Coronary artery (tissue), 2 donors: Measurements from ENCODE around the gene TLR4.

ENCODE experiments used
- DNase-seq: peaks from one replicate; pipeline ENCODE4 v3.0.0-alpha.2; 2017; ENCODE audit warnings: low spot score
- H3K27ac ChIP-seq, 2 donors: fragments of 200-600 bp; sonication (generic); one replicate each; pipeline ENCODE4 v1.5.1; 2016 to 2019
- H3K4me3 ChIP-seq: fragments of 200-600 bp; sonication (generic); 2 replicates; pipeline ENCODE4 v1.5.1; 2016; ENCODE audit warnings: mild to moderate bottlenecking, moderate library complexity
- TF ChIP-seq, protein P1 (sequence below): fragments of 200-600 bp; sonication (generic); IDR thresholded peaks from one replicate; pipeline ENCODE4 v1.5.1; 2019; ENCODE audit warnings: antibody characterized with exemption

TLR4 gene

DNA sequence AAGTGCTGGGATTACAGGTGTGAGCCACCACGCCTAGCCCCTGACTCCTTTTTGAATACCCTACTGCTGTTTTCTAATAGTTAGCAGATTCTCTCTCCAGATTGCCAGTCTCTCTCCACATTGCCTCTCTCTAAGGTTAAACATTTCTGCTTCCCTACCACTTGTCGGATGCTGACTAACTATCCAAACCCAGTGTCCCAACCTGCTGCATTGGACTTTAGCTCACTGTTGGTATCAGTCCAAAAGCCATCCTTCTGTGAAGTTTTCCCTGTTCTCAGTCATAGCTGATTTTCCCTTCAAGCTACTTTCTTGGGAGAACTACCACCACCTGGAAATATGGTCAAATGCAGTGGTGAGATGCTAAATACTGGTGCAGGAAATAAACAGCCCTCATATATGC is 48.7 kb downstream of the TLR4 start:
- TF ChIP-seq, protein P1, sequence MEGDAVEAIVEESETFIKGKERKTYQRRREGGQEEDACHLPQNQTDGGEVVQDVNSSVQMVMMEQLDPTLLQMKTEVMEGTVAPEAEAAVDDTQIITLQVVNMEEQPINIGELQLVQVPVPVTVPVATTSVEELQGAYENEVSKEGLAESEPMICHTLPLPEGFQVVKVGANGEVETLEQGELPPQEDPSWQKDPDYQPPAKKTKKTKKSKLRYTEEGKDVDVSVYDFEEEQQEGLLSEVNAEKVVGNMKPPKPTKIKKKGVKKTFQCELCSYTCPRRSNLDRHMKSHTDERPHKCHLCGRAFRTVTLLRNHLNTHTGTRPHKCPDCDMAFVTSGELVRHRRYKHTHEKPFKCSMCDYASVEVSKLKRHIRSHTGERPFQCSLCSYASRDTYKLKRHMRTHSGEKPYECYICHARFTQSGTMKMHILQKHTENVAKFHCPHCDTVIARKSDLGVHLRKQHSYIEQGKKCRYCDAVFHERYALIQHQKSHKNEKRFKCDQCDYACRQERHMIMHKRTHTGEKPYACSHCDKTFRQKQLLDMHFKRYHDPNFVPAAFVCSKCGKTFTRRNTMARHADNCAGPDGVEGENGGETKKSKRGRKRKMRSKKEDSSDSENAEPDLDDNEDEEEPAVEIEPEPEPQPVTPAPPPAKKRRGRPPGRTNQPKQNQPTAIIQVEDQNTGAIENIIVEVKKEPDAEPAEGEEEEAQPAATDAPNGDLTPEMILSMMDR: no peak
- no peak overlapping the region for H3K4me3 ChIP-seq
- no peak overlapping the region for H3K27ac ChIP-seq
- DNase-seq: no peak

DNA sequence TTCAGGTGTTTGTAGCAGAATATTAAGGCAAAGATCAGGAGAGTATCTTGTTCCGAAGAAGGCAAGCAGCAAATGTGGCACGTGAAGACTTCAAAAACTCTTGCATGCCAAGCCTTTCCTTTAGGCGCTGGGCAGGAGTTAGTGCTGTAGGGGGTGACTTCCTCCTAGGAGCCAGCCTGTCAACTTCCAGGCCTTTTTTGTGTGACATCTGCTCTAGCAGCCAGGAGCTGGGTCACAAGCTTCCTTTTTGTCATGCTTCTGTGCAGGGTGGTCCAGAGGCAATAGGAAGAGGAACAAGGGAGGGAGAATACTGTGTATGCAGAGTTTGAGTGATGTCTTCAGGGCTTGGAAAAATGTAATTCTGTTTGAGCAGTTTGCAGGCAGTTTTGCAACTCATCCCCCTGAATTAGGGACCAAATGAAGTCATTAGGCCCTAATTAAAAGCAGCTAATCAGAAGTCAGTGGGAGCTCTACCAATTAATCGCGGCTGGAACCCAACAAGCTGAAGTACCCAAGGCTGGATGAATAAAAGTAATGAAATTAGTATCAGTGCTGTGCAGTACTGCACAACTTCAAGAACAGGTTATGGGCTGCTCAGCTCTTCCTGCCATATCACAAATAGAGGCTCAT is 53.5 kb downstream of the TLR4 start:
- TF ChIP-seq, protein P1: no peak
- H3K4me3 ChIP-seq: no peak overlapping the region
- DNase-seq: no peak
- H3K27ac ChIP-seq: no peak overlapping the region

DNA sequence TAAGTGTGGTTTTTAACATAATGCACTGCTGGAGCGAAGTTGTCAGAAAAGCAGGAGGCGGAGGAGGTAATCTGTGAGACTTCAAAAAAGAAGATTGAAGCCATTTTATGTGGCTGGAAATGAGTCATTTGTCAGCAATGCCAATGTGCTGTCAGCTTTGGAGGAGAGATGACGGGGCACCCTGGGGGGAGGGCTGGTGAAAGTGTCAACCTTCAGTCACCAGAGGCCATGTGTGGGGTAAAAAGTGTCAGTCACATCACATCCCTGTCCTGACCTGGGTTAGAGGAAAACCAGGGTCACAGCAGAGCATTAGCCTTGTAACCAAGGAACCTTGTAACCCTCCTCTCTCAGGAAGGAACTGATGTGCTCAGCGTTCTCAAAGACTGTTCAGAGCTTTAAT is 59.1 kb downstream of the TLR4 start:
- no peak for DNase-seq
- H3K27ac ChIP-seq: no peak overlapping the region
- no peak overlapping the region for H3K4me3 ChIP-seq
- TF ChIP-seq, protein P1: no peak

- no peak overlapping the region for H3K27ac ChIP-seq
- no peak for DNase-seq
Measured at GRCh38 chr9:117768750-117769395, 64.7 kb downstream of the TLR4 start.

DNA sequence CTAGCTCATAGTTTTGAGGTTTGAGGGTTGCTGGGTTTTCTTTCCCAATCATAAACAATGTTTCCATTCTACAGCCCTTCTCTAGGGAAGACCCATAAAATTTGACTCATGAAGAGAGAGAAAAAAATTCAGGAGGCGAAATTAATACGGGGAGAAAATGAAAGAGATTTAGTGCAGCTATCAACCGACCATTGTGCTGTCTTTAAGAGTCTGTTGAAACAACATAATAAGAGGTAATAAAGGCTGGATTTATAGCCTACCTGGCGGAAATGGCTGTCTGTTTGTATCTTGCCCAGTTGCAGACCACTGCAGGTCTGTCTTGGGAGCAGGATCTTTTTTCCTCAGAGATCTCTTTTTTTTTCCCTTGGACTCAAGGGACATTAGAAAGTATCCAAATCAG is 66.9 kb downstream of the TLR4 start:
- Histone ChIP-seq H3K4me3 (no peak overlapping the region), H3K27ac (no peak overlapping the region)
- no peak for DNase-seq
- TF ChIP-seq, protein P1: no peak

More at GRCh38 chr9:117768750-117769395, 64.7 kb downstream of the TLR4 start:
- TF ChIP-seq, protein P1: no peak
- H3K4me3 ChIP-seq: no peak overlapping the region

GRCh38 chr9:117772960-117773359 is 68.8 kb downstream of the TLR4 start:
- TF ChIP-seq, protein P1: no peak
- H3K27ac ChIP-seq: no peak overlapping the region
- no peak overlapping the region for H3K4me3 ChIP-seq
- DNase-seq: no peak
